Right lobe of liver (tissue), 6 donors: ENCODE data around the gene S100P. TPM values are rescaled to one million over a fixed set of nuclear protein-coding genes. Genes with fewer than 3 reads are reported as not detected.

Experiments
- ATAC-seq, 4 donors: fragments of 200-7000 bp; cut with Tn5 transposase; one replicate each; pipeline ENCODE4 v1.9.1; 2020; ENCODE audit warnings: mild to moderate bottlenecking in 4 of 4, moderate library complexity in 4 of 4
- DNase-seq, 3 donors: peaks; one replicate each; pipeline ENCODE4 v3.0.0-alpha.2; 2020
- H3K27ac ChIP-seq, 3 donors: fragments of 200-600 bp; one replicate each; pipeline ENCODE4 v1.8.0; 2022
- H3K27me3 ChIP-seq, 2 donors: fragments of 200-600 bp; one replicate each; pipeline ENCODE4 v1.8.0; 2022
- H3K36me3 ChIP-seq, 4 donors: fragments of 200-600 bp; sonication (generic) in 1 of 4; one replicate each; pipeline versions ENCODE4 v1.5.1 to v1.8.0; 2017 to 2022; ENCODE audit warnings: control low read depth in 1 of 4
- H3K4me1 ChIP-seq, 4 donors: fragments of 200-600 bp; sonication (generic) in 1 of 4; one replicate each; pipeline versions ENCODE4 v1.5.1 to v1.8.0; 2017 to 2022; ENCODE audit warnings: control low read depth in 1 of 4
- H3K4me3 ChIP-seq, 3 donors: fragments of 200-600 bp; one replicate each; pipeline ENCODE4 v1.8.0; 2022
- H3K9me3 ChIP-seq, 4 donors: fragments of 200-600 bp; sonication (generic) in 1 of 4; one replicate each; pipeline versions ENCODE4 v1.5.1 to v1.8.0; 2017 to 2022; ENCODE audit warnings: control low read depth in 1 of 4
- POLR2A ChIP-seq: fragments of 450-650 bp; IDR thresholded peaks from one replicate; pipeline ENCODE4 v1.6.1; 2017; ENCODE audit warnings: antibody characterized with exemption, mild to moderate bottlenecking
- WGBS: methylation state at CpG from one replicate; pipeline ENCODE4 v1.1.6; 2018; ENCODE audit warnings: low coverage, low lambda C conversion rate; ENCODE audit not compliant: insufficient coverage; ENCODE audit errors: missing lambda C conversion rate; 5-methylcytosine and 5-hydroxymethylcytosine counted together
- intact Hi-C, 2 donors: fragments of 100-400 bp; cut with DNase I; formaldehyde crosslinking; loops; one replicate each; pipeline versions ENCODE4 v1.11.2 to v1.14.1; 2022
- total RNA-seq, 6 experiments: library from RNA; depleted of rRNA in 2 of 6; stranded (reverse); fragments of >200 nt in 2 of 6; fragmentation: NEBNext Ultra II Directional in 3 of 6; extraction: Animal tissue kit (Norgen Biotek cat#: 25700) in 3 of 6; gene quantifications; one replicate each; pipeline versions ENCODE4 v1.1.0 to v1.2.4, GENCODE V29; 2016 to 2023
- TF ChIP-seq, protein P1 (sequence below), 4 donors: fragments of 200-600 bp in 3 of 4; fragments of 450-650 bp in 1 of 4; IDR thresholded peaks; one replicate each; pipeline versions ENCODE4 v1.5.1 to v1.8.0; 2016 to 2022; ENCODE audit warnings: antibody characterized with exemption in 4 of 4, mild to moderate bottlenecking in 2 of 4
- donor health status: DM: no; HTN: yes; CAD: no.
- donor health status: DM: no; HTN: no; CAD: no.
- donor health status: DM: no; HTN: no; CAD: no.
- donor health status: DM: no; HTN: yes; CAD: no.
- donor health status: DM: no; HTN: yes; CAD: no.

S100P gene
- total RNA-seq, 6 experiments from 2014 or later, result 0.59 to 6.3 (median 2.7) TPM

- no peak for ATAC-seq
- H3K27ac ChIP-seq, result peak overlapping the region in 2 of 3 donors; percentile 66 to 69
- no peak for TF ChIP-seq POLR2A
- TF ChIP-seq, protein P1, sequence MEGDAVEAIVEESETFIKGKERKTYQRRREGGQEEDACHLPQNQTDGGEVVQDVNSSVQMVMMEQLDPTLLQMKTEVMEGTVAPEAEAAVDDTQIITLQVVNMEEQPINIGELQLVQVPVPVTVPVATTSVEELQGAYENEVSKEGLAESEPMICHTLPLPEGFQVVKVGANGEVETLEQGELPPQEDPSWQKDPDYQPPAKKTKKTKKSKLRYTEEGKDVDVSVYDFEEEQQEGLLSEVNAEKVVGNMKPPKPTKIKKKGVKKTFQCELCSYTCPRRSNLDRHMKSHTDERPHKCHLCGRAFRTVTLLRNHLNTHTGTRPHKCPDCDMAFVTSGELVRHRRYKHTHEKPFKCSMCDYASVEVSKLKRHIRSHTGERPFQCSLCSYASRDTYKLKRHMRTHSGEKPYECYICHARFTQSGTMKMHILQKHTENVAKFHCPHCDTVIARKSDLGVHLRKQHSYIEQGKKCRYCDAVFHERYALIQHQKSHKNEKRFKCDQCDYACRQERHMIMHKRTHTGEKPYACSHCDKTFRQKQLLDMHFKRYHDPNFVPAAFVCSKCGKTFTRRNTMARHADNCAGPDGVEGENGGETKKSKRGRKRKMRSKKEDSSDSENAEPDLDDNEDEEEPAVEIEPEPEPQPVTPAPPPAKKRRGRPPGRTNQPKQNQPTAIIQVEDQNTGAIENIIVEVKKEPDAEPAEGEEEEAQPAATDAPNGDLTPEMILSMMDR (IDR thresholded peaks at IDR 0.05), result no peak
- 93% methylated on average over 6 of the region's 6 CpGs for WGBS
- no peaks in the 10 kb centered on the region for H3K27me3 ChIP-seq
- peaks cover 0 to 27% (median 10%) of the 10 kb centered on the region in 4 donors for H3K4me1 ChIP-seq
- H3K4me3 ChIP-seq, result no peak overlapping the region
- no peaks in the 10 kb centered on the region for H3K36me3 ChIP-seq
- DNase-seq, result no peak
- no peaks in the 10 kb centered on the region for H3K9me3 ChIP-seq
- intact Hi-C loops, result no loop called here
Measured at GRCh38 chr4:6697131-6697530, 3.5 kb downstream of the S100P start.

GRCh38 chr4:6699388-6699787 is 5.7 kb downstream of the S100P start:
- H3K9me3 ChIP-seq, result no peaks in the 10 kb centered on the region
- no peak overlapping the region for H3K27ac ChIP-seq
- ATAC-seq, result no peak
- no peaks in the 10 kb centered on the region for H3K27me3 ChIP-seq
- intact Hi-C loops, result no loop called here
- 79% methylated on average over 5 of the region's 5 CpGs for WGBS
- no peak for DNase-seq
- H3K4me1 ChIP-seq, result peaks cover 0 to 27% (median 11%) of the 10 kb centered on the region in 4 donors
- TF ChIP-seq POLR2A, result no peak
- TF ChIP-seq, protein P1 (IDR thresholded peaks at IDR 0.05), result no peak
- H3K36me3 ChIP-seq, result peaks cover 0 to 6% (median 0%) of the 10 kb centered on the region in 4 donors
- no peak overlapping the region for H3K4me3 ChIP-seq

- peaks cover 0 to 6% (median 0%) of the 10 kb centered on the region in 4 donors for H3K36me3 ChIP-seq
- no peak for DNase-seq
- H3K4me3 ChIP-seq, result no peak overlapping the region
- no peak for ATAC-seq
- peaks cover 0 to 28% (median 13%) of the 10 kb centered on the region in 4 donors for H3K4me1 ChIP-seq
- H3K9me3 ChIP-seq, result no peaks in the 10 kb centered on the region
- TF ChIP-seq POLR2A, result no peak
- TF ChIP-seq, protein P1 (IDR thresholded peaks at IDR 0.05), result no peak
- H3K27me3 ChIP-seq, result no peaks in the 10 kb centered on the region
- H3K27ac ChIP-seq, result no peak overlapping the region
- WGBS, result 80% methylated on average over 1 of the region's 1 CpG
- intact Hi-C loops, result no loop called here
Measured at GRCh38 chr4:6699903-6700302, 6.2 kb downstream of the S100P start.

DNA sequence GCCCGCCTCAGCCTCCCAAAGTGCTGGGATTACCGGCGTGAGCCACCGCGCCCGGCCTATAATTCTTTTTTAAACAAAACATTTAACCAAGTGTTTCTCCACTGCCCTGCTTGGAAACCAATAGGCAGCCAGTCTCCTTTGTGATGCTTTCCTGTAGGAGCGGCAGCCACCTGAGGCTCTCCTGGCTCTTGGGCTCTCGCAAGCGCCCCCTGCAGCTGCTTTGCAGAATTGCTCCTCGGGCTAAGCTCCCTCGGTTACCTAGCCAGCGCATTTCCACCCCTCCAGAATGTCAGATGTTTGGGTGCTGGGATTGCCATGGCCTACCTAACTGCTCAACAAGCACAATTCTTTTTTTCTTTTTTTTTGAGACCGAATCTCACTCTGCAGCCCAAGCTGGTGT is 7.7 kb downstream of the S100P start:
- no peaks in the 10 kb centered on the region for H3K27me3 ChIP-seq
- H3K36me3 ChIP-seq, result peaks cover 0 to 6% (median 0%) of the 10 kb centered on the region in 4 donors
- 73% methylated on average over 5 of the region's 13 CpGs for whole genome bisulfite sequencing
- DNase-seq, result no peak
- TF ChIP-seq, protein P1 (IDR thresholded peaks at IDR 0.05), result peak in 3 of 4 donors; percentile 17 to 32 (median 19)
- no peak for TF ChIP-seq POLR2A
- H3K4me1 ChIP-seq, result peaks cover 0 to 29% (median 11%) of the 10 kb centered on the region in 4 donors
- H3K27ac ChIP-seq, result no peak overlapping the region
- H3K9me3 ChIP-seq, result no peaks in the 10 kb centered on the region
- no peak overlapping the region for H3K4me3 ChIP-seq
- intact Hi-C loops, result no loop called here
- peak in 1 of 4 donors; percentile 57 for ATAC-seq

- WGBS, result 0% methylated on average over 1 of the region's 1 CpG
- H3K9me3 ChIP-seq, result no peaks in the 10 kb centered on the region
Measured at GRCh38 chr4:6702761-6703160, 9.1 kb downstream of the S100P start.

More at GRCh38 chr4:6702761-6703160, 9.1 kb downstream of the S100P start:
- H3K27ac ChIP-seq, result no peak overlapping the region
- peaks cover 0 to 8% (median 0%) of the 10 kb centered on the region in 4 donors for H3K36me3 ChIP-seq
- no peak overlapping the region for H3K4me3 ChIP-seq
- no peaks in the 10 kb centered on the region for H3K27me3 ChIP-seq
- peaks cover 0 to 33% (median 12%) of the 10 kb centered on the region in 4 donors for H3K4me1 ChIP-seq
- no peak for DNase-seq
- no peak for ATAC-seq
- no peak for TF ChIP-seq POLR2A
- TF ChIP-seq, protein P1 (IDR thresholded peaks at IDR 0.05), result no peak
- intact Hi-C loops, result no loop called here
